Transverse colon (tissue), 4 donors: Measurements from ENCODE around the gene SURF6.

ENCODE experiments used
- CTCF ChIP-seq, 5 experiments: fragments of 200-600 bp in 3 of 5; fragments of 450-650 bp in 2 of 5; sonication (generic) in 3 of 5; IDR thresholded peaks; 1 replicate in 2 of 5; 2 replicates in 3 of 5; pipeline ENCODE4 v1.5.1; 2016 to 2017; ENCODE audit warnings: antibody characterized with exemption in 5 of 5, inconsistent platforms in 3 of 5, mild to moderate bottlenecking in 2 of 5, moderate library complexity in 1 of 5
- EP300 ChIP-seq: sonication (generic); formaldehyde crosslinking; IDR thresholded peaks from one replicate; pipeline ENCODE4 v1.6.1; 2017; ENCODE audit warnings: antibody characterized with exemption, low read depth
- POLR2A ChIP-seq: fragments of 450-650 bp; IDR thresholded peaks from one replicate; pipeline ENCODE4 v1.6.1; 2016; ENCODE audit warnings: antibody characterized with exemption, mild to moderate bottlenecking, moderate library complexity
- POLR2AphosphoS5 ChIP-seq, 3 donors: sonication (generic); formaldehyde crosslinking; IDR thresholded peaks; one replicate each; pipeline ENCODE4 v1.6.1; 2016; ENCODE audit warnings: antibody characterized with exemption in 3 of 3

- TF ChIP-seq CTCF (IDR thresholded peaks at IDR 0.05) (peak in 2 of 5 experiments; percentile 1 to 10), POLR2AphosphoS5 (IDR thresholded peaks at IDR 0.05) (peak; percentile 87 to 93 (median 89)), POLR2A (peak; percentile 81), EP300 (no peak)
Measured at GRCh38 chr9:133335924-133336811, at the start of gene SURF6.
